T-helper 9 cell (primary cell): Measurements from ENCODE around the gene RAD18.

Experiments
- DNase-seq: peaks from one replicate; pipeline ENCODE4 v3.0.0-alpha.2; 2020

The RAD18 gene

GRCh38 chr3:8891303-8891702, 72.0 kb downstream of the RAD18 start:
- DNase-seq: no peak

- DNase-seq: no peak
Observed at GRCh38 chr3:8888301-8888915, 74.9 kb downstream of the RAD18 start.

DNA sequence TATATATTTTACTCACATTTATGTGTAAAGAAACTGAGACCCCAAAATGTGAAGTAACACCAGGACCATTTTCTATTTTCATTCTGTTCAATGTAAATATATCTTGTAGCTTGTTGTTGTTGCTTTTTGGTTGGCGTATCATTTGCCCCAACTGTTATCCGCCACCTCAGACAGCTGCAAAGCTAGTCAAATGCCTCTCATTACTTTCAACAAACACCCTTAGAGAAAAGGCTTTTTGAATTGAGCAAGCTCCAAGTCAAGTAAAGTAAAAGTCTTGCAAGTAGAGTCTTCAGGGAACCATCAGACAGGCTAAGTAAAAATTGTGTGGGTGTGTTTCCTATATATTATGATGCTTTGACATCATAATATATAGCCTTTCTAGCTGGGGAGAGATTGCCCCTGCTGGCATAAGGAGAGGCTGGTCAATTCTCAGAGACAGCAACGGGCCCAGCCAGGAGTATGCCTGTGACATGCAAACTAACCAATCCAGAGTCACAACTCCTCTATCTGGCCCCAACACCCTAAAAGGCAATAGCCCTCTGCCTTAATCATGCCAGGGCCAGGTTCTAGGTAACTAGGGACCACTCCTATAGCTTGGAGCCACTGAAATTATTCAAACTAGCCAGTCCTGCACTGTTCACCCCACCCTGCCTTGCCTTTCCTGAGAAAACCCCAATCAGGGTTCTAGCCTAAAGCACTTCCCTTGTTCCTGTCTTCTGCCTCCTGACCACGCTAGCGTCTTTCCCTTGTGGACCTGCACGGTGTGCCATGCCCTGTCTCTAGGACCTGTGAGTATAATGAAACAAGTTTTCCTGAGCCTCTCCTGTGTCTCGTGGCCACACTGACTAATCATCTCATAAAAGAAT, 75.6 kb downstream of the RAD18 start:
- no peak for DNase-seq

- no peak for DNase-seq
Observed at GRCh38 chr3:8886546-8886945, 76.7 kb downstream of the RAD18 start.

DNA sequence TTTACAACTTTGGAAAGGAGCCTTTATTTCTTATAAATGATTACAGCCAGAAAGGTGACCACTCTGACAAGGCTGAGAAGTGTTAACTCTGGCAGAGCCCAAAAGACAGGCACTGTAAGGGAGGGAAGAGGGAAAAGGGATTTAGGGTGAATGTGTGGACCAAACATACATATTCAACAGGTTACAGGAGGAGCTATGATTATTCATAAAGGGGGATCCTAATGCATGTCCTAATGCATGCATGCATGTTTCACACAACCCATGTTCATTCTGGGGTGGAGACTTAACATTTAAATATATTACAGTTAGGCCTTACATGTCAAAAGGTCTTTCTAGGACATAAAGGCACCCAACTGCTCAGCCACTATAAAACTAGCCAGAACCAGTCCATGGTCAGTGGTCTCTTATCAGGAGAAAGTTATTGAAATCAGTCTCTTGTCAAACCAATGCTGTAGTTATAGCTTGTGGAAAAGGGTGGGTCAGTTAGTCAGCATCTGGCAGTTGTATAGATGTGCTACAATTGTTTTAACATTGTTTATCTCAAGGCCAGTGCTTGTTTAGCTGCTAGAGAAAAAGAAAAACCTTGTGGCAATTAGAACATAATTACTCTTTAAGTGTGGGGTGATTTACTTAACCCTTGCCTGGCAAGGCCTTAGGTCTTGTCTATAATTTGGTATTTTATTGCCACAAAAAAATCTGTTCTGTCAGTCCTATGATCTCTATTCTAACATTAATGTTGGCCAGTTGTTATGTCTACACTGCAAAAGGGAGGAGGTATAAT, 77.5 kb downstream of the RAD18 start:
- DNase-seq: no peak

GRCh38 chr3:8884630-8885290, 78.5 kb downstream of the RAD18 start:
- DNase-seq: no peak

GRCh38 chr3:8882642-8883041, 80.6 kb downstream of the RAD18 start:
- DNase-seq: no peak

- no peak for DNase-seq
Observed at GRCh38 chr3:8882171-8882593, 81.1 kb downstream of the RAD18 start.

GRCh38 chr3:8879347-8879944, 83.8 kb downstream of the RAD18 start:
- no peak for DNase-seq

GRCh38 chr3:8875836-8876235, 87.4 kb downstream of the RAD18 start:
- DNase-seq: no peak

- DNase-seq: no peak
Observed at GRCh38 chr3:8873740-8874139, 89.5 kb downstream of the RAD18 start.

- no peak for DNase-seq
Observed at GRCh38 chr3:8872261-8872660, 91.0 kb downstream of the RAD18 start.

DNA sequence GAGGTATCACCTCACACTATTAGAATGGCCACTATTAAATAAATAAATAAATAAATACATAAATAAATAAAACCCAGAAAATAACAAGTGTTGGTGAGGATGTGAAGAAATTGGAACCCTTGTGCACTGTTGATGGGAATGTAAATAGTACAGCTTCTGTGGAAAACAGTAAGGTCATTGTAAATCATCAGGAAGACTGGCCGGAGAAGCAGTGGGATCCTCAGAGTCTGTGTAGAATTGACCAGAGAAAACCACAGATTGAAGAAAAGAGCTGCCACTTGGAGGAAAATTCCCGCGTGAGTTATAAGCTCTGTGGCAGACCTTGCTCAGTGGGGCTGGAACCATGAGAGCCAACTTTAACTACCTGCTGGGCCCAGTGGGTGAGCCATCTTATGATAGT, 92.0 kb downstream of the RAD18 start:
- DNase-seq: no peak

GRCh38 chr3:8870134-8870533, 93.1 kb downstream of the RAD18 start:
- no peak for DNase-seq

DNA sequence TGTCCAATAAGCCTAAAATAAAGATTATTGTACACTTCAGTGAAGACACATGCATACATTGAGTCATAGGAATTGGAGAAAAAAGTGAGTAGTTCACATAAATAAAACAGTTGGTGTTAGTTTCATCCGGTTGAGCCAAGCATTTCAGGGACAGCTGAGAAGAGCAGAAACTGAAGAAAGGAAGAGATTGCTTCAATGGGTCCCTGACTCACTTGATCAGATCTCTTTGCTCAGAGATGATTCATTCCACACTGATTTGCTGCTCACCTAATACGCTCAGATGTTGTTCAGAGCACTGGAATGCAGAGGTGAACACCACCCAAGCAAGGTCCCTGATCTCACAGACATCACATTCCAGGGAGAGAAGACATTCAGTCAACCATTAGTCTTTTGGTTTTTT, 93.7 kb downstream of the RAD18 start:
- no peak for DNase-seq

- DNase-seq: no peak
Observed at GRCh38 chr3:8868996-8869395, 94.3 kb downstream of the RAD18 start.

- DNase-seq: no peak
Observed at GRCh38 chr3:8867646-8868045, 95.6 kb downstream of the RAD18 start.

GRCh38 chr3:8865697-8866096, 97.6 kb downstream of the RAD18 start:
- no peak for DNase-seq

DNA sequence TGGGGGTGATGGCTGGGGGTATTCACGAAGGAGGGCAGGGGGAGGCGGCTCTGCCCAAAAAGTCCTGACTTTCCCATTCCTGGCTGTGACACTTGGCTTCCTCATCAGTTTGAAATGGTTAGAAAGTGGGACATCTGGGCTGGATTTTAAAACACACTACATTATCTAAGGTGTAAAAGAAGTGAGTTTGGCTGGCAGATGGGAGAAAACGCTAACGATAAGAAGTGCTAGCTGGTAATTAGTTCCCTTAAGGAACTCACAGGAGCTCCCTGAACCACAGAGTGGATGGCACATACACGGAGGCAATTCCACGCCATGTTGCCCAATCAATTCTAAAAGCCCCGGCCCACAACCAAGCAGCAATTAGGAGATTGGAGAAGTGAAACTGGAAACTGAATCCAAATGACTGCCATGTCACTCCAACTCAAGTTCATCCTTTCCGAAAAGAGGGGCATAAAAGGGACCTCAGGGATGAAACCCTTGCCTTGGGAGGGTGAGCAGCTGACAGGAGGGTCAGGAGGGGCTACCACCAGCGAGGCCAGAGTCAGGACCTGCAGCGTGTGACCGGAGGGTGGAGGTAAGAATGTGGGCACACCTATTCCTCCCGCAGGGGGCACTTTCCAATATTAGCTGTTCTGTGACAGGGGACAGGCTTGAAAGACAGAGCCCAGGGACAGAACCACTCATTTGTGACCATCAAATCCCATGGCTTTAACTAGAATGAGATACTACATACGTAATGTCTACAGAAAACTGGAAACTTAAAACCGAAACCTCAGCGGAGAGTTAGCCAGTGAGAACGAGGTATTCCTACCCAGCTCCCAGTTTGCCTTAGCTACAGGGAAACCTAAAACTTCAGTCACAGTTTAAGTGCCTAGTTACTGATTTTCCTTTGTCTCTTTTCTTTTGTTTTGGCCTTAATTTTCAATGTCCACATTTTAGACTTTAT, 98.6 kb downstream of the RAD18 start:
- DNase-seq: no peak

DNA sequence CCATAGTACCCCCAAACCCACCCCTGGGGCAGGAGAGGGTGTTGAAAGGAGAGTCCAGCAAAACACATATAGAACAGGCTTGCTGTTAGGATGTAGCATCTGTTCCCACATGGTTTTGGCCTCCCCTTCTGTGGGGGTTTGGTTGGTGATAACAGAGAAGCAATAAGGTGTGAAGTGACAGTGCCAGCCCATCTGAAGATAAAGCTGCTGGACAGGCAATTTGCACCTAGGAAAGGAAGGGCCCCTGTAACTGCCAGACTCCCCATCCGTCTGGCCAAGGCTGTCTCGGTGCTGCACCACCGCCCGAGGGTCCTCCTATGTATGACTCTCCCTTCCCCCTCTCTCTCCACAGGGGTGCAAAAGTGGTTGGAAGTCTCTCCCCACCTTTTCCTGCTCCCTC, 99.4 kb downstream of the RAD18 start:
- no peak for DNase-seq

GRCh38 chr3:8857720-8858367, 105.4 kb downstream of the RAD18 start:
- no peak for DNase-seq
